ENCODE results near the gene TRAPPC3L.

The TRAPPC3L gene

DNA sequence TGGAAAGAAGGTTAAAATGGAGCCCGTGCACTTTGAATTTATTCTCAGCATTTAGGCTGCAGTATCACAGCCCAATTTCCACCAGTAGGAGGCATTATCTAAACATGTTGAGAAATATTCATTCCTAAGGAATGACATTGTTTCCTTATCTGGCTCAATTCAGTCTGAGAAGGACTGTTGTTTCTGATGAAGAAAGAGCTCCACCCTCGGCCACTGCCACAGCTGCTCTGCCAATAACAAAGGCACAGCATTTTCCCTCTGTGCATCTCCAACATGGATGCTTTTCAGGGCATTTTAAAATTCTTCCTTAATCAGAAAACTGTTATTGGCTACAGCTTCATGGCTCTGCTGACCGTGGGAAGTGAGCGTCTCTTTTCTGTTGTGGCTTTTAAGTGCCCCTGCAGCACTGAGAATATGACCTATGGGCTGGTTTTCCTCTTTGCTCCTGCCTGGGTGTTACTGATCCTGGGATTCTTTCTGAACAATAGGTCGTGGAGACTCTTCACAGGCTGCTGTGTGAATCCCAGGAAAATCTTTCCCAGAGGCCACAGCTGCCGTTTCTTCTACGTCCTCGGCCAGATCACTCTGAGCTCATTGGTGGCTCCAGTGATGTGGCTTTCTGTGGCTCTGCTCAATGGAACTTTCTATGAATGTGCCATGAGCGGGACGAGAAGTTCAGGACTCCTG, 33.9 kb downstream of the TRAPPC3L start, which contains the start of gene CALHM5:
CALHM5 (plus strand) TSS at position 216 of the 687 bp plus-strand sequence; CDS start at position 274, 58 bp downstream.
- H3K9ac ChIP-seq (ENCODE audit: low read length): peak within 1 kb of the TSS; percentile 36; the same call in 1 of the 2 replicates
- H4K20me1 ChIP-seq (ENCODE audit: insufficient read depth, low read length): no peaks in the 10 kb centered on the region
- no peak within 1 kb of the TSS for H3K27ac ChIP-seq (ENCODE audit: low read length)
- H3K36me3 ChIP-seq (replicated peaks; ENCODE audit: low read depth, low read length): no peaks in the 10 kb centered on the region
- no peak for TF ChIP-seq EZH2phosphoT487 (IDR thresholded peaks at IDR 0.05; ENCODE audit: low read depth)
- TF ChIP-seq, protein P1, sequence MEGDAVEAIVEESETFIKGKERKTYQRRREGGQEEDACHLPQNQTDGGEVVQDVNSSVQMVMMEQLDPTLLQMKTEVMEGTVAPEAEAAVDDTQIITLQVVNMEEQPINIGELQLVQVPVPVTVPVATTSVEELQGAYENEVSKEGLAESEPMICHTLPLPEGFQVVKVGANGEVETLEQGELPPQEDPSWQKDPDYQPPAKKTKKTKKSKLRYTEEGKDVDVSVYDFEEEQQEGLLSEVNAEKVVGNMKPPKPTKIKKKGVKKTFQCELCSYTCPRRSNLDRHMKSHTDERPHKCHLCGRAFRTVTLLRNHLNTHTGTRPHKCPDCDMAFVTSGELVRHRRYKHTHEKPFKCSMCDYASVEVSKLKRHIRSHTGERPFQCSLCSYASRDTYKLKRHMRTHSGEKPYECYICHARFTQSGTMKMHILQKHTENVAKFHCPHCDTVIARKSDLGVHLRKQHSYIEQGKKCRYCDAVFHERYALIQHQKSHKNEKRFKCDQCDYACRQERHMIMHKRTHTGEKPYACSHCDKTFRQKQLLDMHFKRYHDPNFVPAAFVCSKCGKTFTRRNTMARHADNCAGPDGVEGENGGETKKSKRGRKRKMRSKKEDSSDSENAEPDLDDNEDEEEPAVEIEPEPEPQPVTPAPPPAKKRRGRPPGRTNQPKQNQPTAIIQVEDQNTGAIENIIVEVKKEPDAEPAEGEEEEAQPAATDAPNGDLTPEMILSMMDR (IDR thresholded peaks at IDR 0.05; ENCODE audit: low read depth, low read length): peak; percentile 27
- no peaks in the 10 kb centered on the region for H3K79me2 ChIP-seq (ENCODE audit: low read length)
- peak within 1 kb of the TSS; percentile 70 for H3K4me3 ChIP-seq (ENCODE audit: low read length)
- peak within 1 kb of the TSS; percentile 88 for H2AFZ ChIP-seq (ENCODE audit: low read depth, low read length)
- no peaks in the 10 kb centered on the region for H3K9me3 ChIP-seq (ENCODE audit: insufficient read depth, low read length)
- peak within 1 kb of the TSS; percentile 90 for H3K4me2 ChIP-seq (ENCODE audit: low read length)
- no peaks in the 10 kb centered on the region for H3K27me3 ChIP-seq (ENCODE audit: low read depth, low read length)
- H3K4me1 ChIP-seq (ENCODE audit: low read length): peaks cover 29% of the 10 kb centered on the region

DNA sequence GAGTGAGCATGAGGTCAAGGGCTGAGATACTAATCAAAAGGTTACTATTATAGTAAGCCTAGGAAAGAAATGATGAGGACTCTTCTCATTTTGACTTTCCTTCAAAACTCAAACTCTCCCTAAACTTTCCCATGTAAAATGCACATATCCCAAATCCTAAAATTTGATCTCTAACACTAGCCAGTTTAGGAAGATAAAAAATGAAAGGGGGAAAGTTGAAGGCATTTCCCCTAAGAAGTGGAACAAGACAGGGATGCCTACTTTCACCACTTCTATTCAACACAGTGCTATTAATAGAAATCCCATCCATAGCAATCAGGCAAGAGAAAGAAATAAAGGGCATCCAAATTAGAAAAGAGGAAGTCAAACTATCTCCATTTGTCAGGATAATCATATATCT, 37.0 kb downstream of the TRAPPC3L start:
- TF ChIP-seq, protein P1 (IDR thresholded peaks at IDR 0.05; ENCODE audit: low read depth, low read length): no peak
- no peak for TF ChIP-seq EZH2phosphoT487 (IDR thresholded peaks at IDR 0.05; ENCODE audit: low read depth)
- Histone ChIP-seq H3K4me2 (ENCODE audit: low read length) (no peak overlapping the region), H4K20me1 (ENCODE audit: insufficient read depth, low read length) (no peaks in the 10 kb centered on the region), H3K36me3 (replicated peaks; ENCODE audit: low read depth, low read length) (no peaks in the 10 kb centered on the region), H3K9me3 (ENCODE audit: insufficient read depth, low read length) (no peaks in the 10 kb centered on the region), H3K27ac (ENCODE audit: low read length) (no peak overlapping the region), H3K9ac (ENCODE audit: low read length) (no peak overlapping the region), H3K79me2 (ENCODE audit: low read length) (no peaks in the 10 kb centered on the region), H2AFZ (ENCODE audit: low read depth, low read length) (no peak overlapping the region), H3K4me3 (ENCODE audit: low read length) (no peak overlapping the region), H3K27me3 (ENCODE audit: low read depth, low read length) (no peaks in the 10 kb centered on the region), H3K4me1 (ENCODE audit: low read length) (peaks cover 15% of the 10 kb centered on the region)

DNA sequence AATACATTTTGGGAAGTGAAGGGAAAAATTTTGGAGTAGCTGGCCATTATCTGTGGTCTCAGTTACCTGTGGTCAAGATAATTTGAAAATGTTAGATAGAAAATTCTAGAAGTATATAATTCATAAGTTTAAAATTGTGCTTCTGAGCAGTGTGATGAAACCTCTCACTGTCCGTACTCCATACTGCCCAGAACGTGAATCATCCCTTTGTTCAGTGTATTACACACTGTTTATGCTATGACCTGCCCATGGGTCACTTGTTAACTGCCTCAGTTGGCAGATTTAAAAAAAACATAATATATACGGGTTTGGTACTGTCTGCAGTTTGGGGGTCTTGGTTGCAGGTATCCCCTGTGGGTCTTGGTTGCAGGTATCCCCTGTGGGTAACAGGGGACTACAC, 38.2 kb downstream of the TRAPPC3L start:
- no peak overlapping the region for H2AFZ ChIP-seq (ENCODE audit: low read depth, low read length)
- H3K27ac ChIP-seq (ENCODE audit: low read length): no peak overlapping the region
- no peaks in the 10 kb centered on the region for H4K20me1 ChIP-seq (ENCODE audit: insufficient read depth, low read length)
- H3K9ac ChIP-seq (ENCODE audit: low read length): no peak overlapping the region
- no peak overlapping the region for H3K4me2 ChIP-seq (ENCODE audit: low read length)
- no peaks in the 10 kb centered on the region for H3K36me3 ChIP-seq (replicated peaks; ENCODE audit: low read depth, low read length)
- no peaks in the 10 kb centered on the region for H3K9me3 ChIP-seq (ENCODE audit: insufficient read depth, low read length)
- H3K79me2 ChIP-seq (ENCODE audit: low read length): no peaks in the 10 kb centered on the region
- H3K27me3 ChIP-seq (ENCODE audit: low read depth, low read length): no peaks in the 10 kb centered on the region
- no peak overlapping the region for H3K4me3 ChIP-seq (ENCODE audit: low read length)
- TF ChIP-seq EZH2phosphoT487 (IDR thresholded peaks at IDR 0.05; ENCODE audit: low read depth): no peak
- peaks cover 12% of the 10 kb centered on the region for H3K4me1 ChIP-seq (ENCODE audit: low read length)

DNA sequence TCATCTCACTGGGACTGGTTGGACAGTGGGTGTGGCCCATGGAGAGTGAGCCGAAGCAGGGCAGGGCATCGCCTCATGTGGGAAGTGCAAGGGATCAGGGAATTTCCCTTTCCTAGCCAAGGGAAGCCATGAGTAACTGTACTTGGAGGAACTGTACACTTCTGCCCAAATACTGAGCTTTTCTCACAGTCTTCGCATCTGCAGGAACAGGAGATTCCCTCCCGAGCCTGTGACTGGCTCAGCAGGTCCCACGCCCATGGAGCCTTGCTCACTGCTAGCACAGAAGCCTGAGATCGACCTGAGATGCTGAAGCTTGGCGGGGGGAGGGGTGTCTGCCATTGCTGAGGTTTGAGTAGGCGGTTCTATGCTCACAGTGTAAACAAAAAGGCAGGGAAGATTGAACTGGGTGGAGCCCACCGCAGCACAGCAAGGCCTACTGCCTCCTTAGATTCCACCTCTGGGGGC, 44.5 kb downstream of the TRAPPC3L start:
- no peak overlapping the region for H3K9ac ChIP-seq (ENCODE audit: low read length)
- H4K20me1 ChIP-seq (ENCODE audit: insufficient read depth, low read length): no peaks in the 10 kb centered on the region
- H3K27ac ChIP-seq (ENCODE audit: low read length): no peak overlapping the region
- H2AFZ ChIP-seq (ENCODE audit: low read depth, low read length): no peak overlapping the region
- H3K4me3 ChIP-seq (ENCODE audit: low read length): no peak overlapping the region
- no peaks in the 10 kb centered on the region for H3K79me2 ChIP-seq (ENCODE audit: low read length)
- no peak overlapping the region for H3K4me2 ChIP-seq (ENCODE audit: low read length)
- no peaks in the 10 kb centered on the region for H3K36me3 ChIP-seq (replicated peaks; ENCODE audit: low read depth, low read length)
- no peaks in the 10 kb centered on the region for H3K27me3 ChIP-seq (ENCODE audit: low read depth, low read length)
- H3K4me1 ChIP-seq (ENCODE audit: low read length): no peaks in the 10 kb centered on the region
- TF ChIP-seq EZH2phosphoT487 (IDR thresholded peaks at IDR 0.05; ENCODE audit: low read depth): no peak
- TF ChIP-seq, protein P1 (IDR thresholded peaks at IDR 0.05; ENCODE audit: low read depth, low read length): no peak
- H3K9me3 ChIP-seq (ENCODE audit: insufficient read depth, low read length): no peaks in the 10 kb centered on the region
